ENCODE measurements around the gene PLCG2.

- TF ChIP-seq CTCF (conservative IDR thresholded peaks at IDR 0.05; ENCODE audit: low read depth, low read length) (no peak), EZH2 (IDR thresholded peaks at IDR 0.05; ENCODE audit: low read length, unreplicated experiment) (no peak), EZH2phosphoT487 (IDR thresholded peaks at IDR 0.05; ENCODE audit: borderline replicate concordance, low read length) (no peak)
These were observed 213.8 kb downstream of the PLCG2 start for GRCh38 chr16:81992859-81993258.
